ENCODE data around the gene TTC39C. TPM values are rescaled to one million over a fixed set of nuclear protein-coding genes. Genes with fewer than 3 reads are reported as not detected.

TTC39C gene
- total and polyA plus RNA-seq, 2 donors (not counting 3 experiments of a cell fraction or from before 2014, with no cell fraction given), result 0.61 to 6.2 TPM

DNA sequence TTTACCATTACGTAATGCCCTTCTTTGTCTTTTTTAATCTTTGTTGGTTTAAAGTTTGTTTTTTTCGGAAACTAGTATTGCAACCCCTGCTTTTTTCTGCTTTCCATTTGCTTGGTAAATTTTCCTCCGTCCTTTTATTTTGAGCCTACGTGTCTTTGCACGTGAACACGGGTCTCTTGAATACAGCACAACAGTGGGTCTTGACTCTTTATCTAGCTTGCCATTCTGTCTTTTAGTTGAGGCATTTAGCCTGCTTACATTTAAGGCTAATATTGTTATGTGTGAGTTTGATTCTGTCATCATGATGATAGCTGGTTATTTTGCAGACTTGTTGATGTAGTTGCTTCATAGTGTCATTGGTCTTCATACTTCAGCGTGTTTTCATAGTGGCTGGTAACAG, 37.5 kb upstream of the TTC39C start:
- no peak for FAIRE-seq

DNA sequence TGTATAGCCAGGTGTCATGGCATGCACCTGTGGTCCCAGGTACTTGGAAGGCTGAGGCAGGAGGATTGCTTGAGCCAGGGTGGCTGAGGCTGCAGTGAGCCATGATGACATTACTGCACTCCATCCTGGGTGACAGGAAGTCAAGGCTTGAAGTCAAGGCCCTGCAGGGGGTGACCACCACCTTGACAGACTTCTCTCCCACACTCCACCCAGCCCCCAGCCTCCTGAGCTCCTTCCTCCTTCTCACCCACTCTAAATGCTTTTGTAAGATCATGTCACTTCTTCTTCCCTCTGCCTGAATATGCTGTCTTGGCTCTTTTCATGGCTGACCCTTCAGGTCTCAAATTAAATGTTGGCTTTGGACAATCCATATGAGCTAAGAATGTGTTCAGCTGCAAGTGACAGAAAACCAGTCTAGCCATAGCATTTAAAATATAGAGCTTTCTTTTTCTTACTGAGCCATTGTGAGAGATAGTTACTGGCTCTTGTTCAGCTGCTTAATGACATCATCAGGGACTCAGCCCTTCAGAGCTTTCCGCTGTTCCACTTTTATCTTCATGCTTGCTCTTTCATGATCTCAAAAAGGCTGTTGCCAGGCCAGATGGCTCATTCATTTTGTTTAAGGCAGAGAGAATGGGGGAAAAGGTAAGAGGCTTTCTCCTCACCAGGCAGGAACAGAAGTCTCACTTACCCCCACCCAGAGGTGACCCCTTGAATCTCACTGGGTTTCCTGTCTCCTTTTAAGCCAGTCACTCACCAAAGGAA, 36.7 kb upstream of the TTC39C start:
- Histone ChIP-seq H2AFZ (ENCODE audit: low read depth, low read length) (no peak overlapping the region), H4K20me1 (replicated peaks; ENCODE audit: control insufficient read depth, extremely low read depth, insufficient read depth, low read length) (no peaks in the 10 kb centered on the region), H3K27ac (ENCODE audit: insufficient read depth, low read depth, low read length) (no peak overlapping the region), H3K79me2 (ENCODE audit: control insufficient read depth, insufficient read depth, low read length) (no peaks in the 10 kb centered on the region), H3K4me1 (ENCODE audit: control insufficient read depth, extremely low read depth, insufficient read depth, low read length) (no peaks in the 10 kb centered on the region), H3K4me2 (ENCODE audit: insufficient read depth, low read length) (no peak overlapping the region), H3K27me3 (ENCODE audit: control insufficient read depth in 2 of 2, insufficient read depth in 2 of 2, low read length in 2 of 2) (peaks cover 5 to 14% of the 10 kb centered on the region in 2 experiments), H3K36me3 (ENCODE audit: control insufficient read depth in 2 of 2, extremely low read depth in 1 of 2, insufficient read depth in 2 of 2, low read length in 2 of 2) (no peaks in the 10 kb centered on the region), H3K9ac (replicated peaks; ENCODE audit: extremely low read depth, insufficient read depth, low read length) (no peak overlapping the region), H3K9me3 (replicated peaks; ENCODE audit: control insufficient read depth, insufficient read depth, low read length) (no peaks in the 10 kb centered on the region), H3K4me3 (replicated peaks in 1 of 3; ENCODE audit: insufficient read depth in 1 of 3, low read depth in 1 of 3, low read length in 3 of 3) (no peak overlapping the region), H3K9me1 (replicated peaks; ENCODE audit: control insufficient read depth, extremely low read depth, insufficient read depth, low read length) (no peaks in the 10 kb centered on the region)
- DNase-seq (ENCODE audit: low read depth, low spot score) (no peak), FAIRE-seq (no peak)
- ChIA-PET POLR2A (interaction anchor here (0.7 kb wide), 1 partner anchor 136 kb away, joined by 6 read pairs; no protein-coding TSS in a partner anchor), CTCF (interaction anchor here (1.2 kb wide), 1 partner anchor 24 kb away, joined by 3 read pairs; no protein-coding TSS in a partner anchor)
- intact Hi-C loops (cut with micrococcal nuclease), result no loop called here
- dilution Hi-C loops (cut with MboI; ENCODE audit: extremely low pct_ligation_motif_present, low sequenced_read_pairs), result no loop called here
- TF ChIP-seq FOS (IDR thresholded peaks at IDR 0.05; ENCODE audit: borderline replicate concordance, insufficient read depth, low read length) (no peak), POLR2A (IDR thresholded peaks at IDR 0.05; ENCODE audit: low read depth, low read length) (no peak), GATA2 (IDR thresholded peaks at IDR 0.05; ENCODE audit: insufficient read depth, insufficient read length, low read depth, low read length) (no peak), MYC (IDR thresholded peaks at IDR 0.05; ENCODE audit: low read depth, low read length) (no peak), JUN (IDR thresholded peaks at IDR 0.05; ENCODE audit: borderline replicate concordance, insufficient read depth, insufficient read length, low read depth) (no peak), EZH2 (IDR thresholded peaks at IDR 0.05; ENCODE audit: borderline replicate concordance, low read depth, low read length, severe bottlenecking) (no peak), POLR2AphosphoS5 (IDR thresholded peaks at IDR 0.05; ENCODE audit: insufficient read depth, low read depth, low read length) (no peak)
- TF ChIP-seq, protein P1, sequence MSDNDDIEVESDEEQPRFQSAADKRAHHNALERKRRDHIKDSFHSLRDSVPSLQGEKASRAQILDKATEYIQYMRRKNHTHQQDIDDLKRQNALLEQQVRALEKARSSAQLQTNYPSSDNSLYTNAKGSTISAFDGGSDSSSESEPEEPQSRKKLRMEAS (IDR thresholded peaks at IDR 0.05; ENCODE audit: insufficient read depth, insufficient read length), result no peak
- TF ChIP-seq, protein P2, sequence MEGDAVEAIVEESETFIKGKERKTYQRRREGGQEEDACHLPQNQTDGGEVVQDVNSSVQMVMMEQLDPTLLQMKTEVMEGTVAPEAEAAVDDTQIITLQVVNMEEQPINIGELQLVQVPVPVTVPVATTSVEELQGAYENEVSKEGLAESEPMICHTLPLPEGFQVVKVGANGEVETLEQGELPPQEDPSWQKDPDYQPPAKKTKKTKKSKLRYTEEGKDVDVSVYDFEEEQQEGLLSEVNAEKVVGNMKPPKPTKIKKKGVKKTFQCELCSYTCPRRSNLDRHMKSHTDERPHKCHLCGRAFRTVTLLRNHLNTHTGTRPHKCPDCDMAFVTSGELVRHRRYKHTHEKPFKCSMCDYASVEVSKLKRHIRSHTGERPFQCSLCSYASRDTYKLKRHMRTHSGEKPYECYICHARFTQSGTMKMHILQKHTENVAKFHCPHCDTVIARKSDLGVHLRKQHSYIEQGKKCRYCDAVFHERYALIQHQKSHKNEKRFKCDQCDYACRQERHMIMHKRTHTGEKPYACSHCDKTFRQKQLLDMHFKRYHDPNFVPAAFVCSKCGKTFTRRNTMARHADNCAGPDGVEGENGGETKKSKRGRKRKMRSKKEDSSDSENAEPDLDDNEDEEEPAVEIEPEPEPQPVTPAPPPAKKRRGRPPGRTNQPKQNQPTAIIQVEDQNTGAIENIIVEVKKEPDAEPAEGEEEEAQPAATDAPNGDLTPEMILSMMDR (IDR thresholded peaks at IDR 0.05; ENCODE audit: extremely low read depth in 1 of 2, insufficient read depth in 1 of 2, low read depth in 1 of 2, low read length in 2 of 2), result no peak
- BruUV-seq (replicated peaks), result no TSS peak

More for the DNA sequence above, 37.5 kb upstream of the TTC39C start:
- no peaks in the 10 kb centered on the region for H3K9me3 ChIP-seq (replicated peaks; ENCODE audit: control insufficient read depth, insufficient read depth, low read length)
- no peaks in the 10 kb centered on the region for H4K20me1 ChIP-seq (replicated peaks; ENCODE audit: control insufficient read depth, extremely low read depth, insufficient read depth, low read length)
- no peak for TF ChIP-seq MYC (IDR thresholded peaks at IDR 0.05; ENCODE audit: low read depth, low read length)
- no peak for TF ChIP-seq POLR2AphosphoS5 (IDR thresholded peaks at IDR 0.05; ENCODE audit: insufficient read depth, low read depth, low read length)
- no peak for TF ChIP-seq POLR2A (IDR thresholded peaks at IDR 0.05; ENCODE audit: low read depth, low read length)
- no peak for TF ChIP-seq GATA2 (IDR thresholded peaks at IDR 0.05; ENCODE audit: insufficient read depth, insufficient read length, low read depth, low read length)
- intact Hi-C loops (cut with micrococcal nuclease) (no loop called here), dilution Hi-C loops (cut with MboI; ENCODE audit: extremely low pct_ligation_motif_present, low sequenced_read_pairs) (no loop called here)
- no peaks in the 10 kb centered on the region for H3K79me2 ChIP-seq (ENCODE audit: control insufficient read depth, insufficient read depth, low read length)
- no peak overlapping the region for H3K9ac ChIP-seq (replicated peaks; ENCODE audit: extremely low read depth, insufficient read depth, low read length)
- no peak overlapping the region for H2AFZ ChIP-seq (ENCODE audit: low read depth, low read length)
- ChIA-PET POLR2A (no interaction called here), CTCF (no interaction called here)
- H3K36me3 ChIP-seq (ENCODE audit: control insufficient read depth in 2 of 2, extremely low read depth in 1 of 2, insufficient read depth in 2 of 2, low read length in 2 of 2), result no peaks in the 10 kb centered on the region
- H3K4me3 ChIP-seq (replicated peaks in 1 of 3; ENCODE audit: insufficient read depth in 1 of 3, low read depth in 1 of 3, low read length in 3 of 3), result no peak overlapping the region
- H3K27me3 ChIP-seq (ENCODE audit: control insufficient read depth in 2 of 2, insufficient read depth in 2 of 2, low read length in 2 of 2), result peaks cover 9 to 14% of the 10 kb centered on the region in 2 experiments
- no peak overlapping the region for H3K27ac ChIP-seq (ENCODE audit: insufficient read depth, low read depth, low read length)
- DNase-seq (ENCODE audit: low read depth, low spot score), result no peak
- H3K4me1 ChIP-seq (ENCODE audit: control insufficient read depth, extremely low read depth, insufficient read depth, low read length), result no peaks in the 10 kb centered on the region
- H3K9me1 ChIP-seq (replicated peaks; ENCODE audit: control insufficient read depth, extremely low read depth, insufficient read depth, low read length), result no peaks in the 10 kb centered on the region
- H3K4me2 ChIP-seq (ENCODE audit: insufficient read depth, low read length), result no peak overlapping the region
- no TSS peak for BruUV-seq (replicated peaks)
